OCI-LY1 (cell line): ENCODE data around the gene CACNB3.

Experiments used
- CTCF ChIP-seq: fragments of 200-600 bp; sonication (generic), shearing (Covaris generic); IDR thresholded peaks from 2 replicates; pipeline ENCODE4 v1.5.1; 2017; ENCODE audit warnings: mild to moderate bottlenecking, antibody characterized with exemption, low read length, moderate library complexity, mixed read lengths
- EZH2 ChIP-seq: fragments of 200-600 bp; sonication (generic), shearing (Covaris generic); IDR thresholded peaks from 2 replicates; pipeline ENCODE4 v1.8.0; 2017; ENCODE audit warnings: borderline replicate concordance, mixed run types, mild to moderate bottlenecking, antibody characterized with exemption, low read length, moderate library complexity, mixed read lengths

- TF ChIP-seq CTCF (peak; percentile 84), EZH2 (no peak)
These were observed 34.7 kb downstream of the CACNB3 start for GRCh38 chr12:48852734-48853688.
